Subcutaneous adipose tissue (tissue), 4 donors: Measurements from ENCODE around the gene KRTAP5-7. TPM values are rescaled to one million over a fixed set of nuclear protein-coding genes. Genes with fewer than 3 reads are reported as not detected.

Experiments used
- CTCF ChIP-seq: fragments of 450-650 bp; IDR thresholded peaks from one replicate; pipeline ENCODE4 v1.5.1; 2016; ENCODE audit warnings: low read depth, mild to moderate bottlenecking, control low read depth, antibody characterized with exemption, moderate library complexity
- total RNA-seq, 4 donors: library from RNA; depleted of rRNA; stranded (reverse); fragments of >200 nt; gene quantifications; one replicate each; pipeline ENCODE4 v1.1.0, GENCODE V29; 2016

Gene KRTAP5-7
- total RNA-seq, 4 donors from 2014 or later, result 0.49 to 0.57 TPM; not detected in 2

DNA sequence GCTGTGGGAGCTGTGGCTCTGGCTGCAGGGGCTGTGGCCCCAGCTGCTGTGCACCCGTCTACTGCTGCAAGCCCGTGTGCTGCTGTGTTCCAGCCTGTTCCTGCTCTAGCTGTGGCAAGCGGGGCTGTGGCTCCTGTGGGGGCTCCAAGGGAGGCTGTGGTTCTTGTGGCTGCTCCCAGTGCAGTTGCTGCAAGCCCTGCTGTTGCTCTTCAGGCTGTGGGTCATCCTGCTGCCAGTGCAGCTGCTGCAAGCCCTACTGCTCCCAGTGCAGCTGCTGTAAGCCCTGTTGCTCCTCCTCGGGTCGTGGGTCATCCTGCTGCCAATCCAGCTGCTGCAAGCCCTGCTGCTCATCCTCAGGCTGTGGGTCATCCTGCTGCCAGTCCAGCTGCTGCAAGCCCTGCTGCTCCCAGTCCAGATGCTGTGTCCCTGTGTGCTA, 21.7 kb downstream of the KRTAP5-7 start:
- no peak for TF ChIP-seq CTCF

DNA sequence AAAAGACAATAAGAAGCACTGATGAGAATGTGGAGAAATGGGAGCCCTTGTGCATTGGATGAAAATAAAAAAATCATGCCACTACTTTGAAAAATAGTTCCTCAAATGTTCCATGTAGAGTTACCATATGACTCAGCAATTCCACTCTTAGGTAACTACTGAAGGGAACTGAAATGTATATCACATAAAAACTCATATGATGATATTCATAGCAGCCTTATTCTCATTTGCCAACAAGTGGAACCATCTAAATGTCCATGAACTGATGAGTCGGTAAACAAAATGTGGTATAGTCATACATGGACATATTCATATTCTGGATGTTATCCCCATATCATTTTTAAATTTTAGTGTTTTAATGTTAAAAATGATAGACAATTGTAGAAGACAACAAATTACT, 24.6 kb downstream of the KRTAP5-7 start:
- no peak for TF ChIP-seq CTCF

DNA sequence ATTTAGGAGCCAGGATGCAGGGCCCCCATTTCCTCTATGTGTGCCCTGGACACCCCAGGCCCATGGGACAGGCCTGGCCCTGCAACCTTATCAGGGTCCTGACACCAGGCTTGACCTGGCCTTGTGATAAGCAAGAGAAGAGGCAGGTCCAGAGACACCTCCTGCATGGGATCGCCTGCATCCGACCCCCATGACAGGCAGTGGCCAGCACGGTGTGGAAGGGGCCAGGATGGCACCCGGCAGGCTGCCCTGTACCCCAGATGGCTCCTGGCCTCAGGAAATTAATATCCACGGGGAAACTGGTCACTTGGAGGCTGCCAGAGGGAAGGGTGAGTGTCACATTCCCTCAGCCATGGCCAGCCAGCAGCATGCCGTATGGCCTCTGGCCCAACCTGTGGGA, 27.9 kb downstream of the KRTAP5-7 start:
- TF ChIP-seq CTCF, result no peak

DNA sequence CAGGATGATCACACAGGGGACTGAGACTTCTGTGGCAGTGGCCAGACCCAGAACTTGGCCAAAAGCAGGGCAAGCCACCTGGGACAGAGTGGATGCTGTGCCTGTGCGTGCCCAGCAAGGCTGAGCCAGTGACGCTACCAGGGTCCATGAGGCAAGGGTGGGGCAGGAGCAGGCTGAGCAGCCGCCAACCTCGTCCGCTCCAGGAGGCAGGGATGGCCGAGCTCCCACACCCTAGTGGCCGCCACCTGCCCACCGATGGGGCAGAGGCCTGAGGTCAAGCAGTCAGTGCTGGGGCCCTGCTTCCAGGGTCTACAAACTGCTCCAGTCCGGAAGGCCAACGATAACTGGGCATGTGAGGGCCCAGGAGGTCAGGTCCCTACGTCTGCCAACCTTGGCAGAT, 28.4 kb downstream of the KRTAP5-7 start:
- TF ChIP-seq CTCF, result no peak

DNA sequence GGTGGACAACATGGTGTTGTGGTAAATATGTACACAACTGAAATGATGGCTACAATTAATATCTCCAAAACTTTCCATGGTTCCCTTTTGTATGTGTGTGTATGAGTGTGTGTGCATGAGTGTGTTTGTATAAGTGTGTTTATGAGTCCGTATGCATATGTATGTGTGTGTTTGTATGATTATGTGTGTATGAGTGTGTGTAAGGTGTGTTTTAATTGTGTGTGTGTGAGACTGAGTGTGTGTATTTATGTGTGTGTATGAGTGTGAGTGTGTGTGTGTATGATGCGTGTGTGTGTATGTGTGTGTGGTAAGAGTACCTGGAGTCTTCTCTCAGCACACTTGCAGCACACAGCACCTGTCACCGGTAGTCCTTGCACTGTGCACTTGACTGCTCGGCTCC, 29.0 kb downstream of the KRTAP5-7 start:
- TF ChIP-seq CTCF, result no peak

DNA sequence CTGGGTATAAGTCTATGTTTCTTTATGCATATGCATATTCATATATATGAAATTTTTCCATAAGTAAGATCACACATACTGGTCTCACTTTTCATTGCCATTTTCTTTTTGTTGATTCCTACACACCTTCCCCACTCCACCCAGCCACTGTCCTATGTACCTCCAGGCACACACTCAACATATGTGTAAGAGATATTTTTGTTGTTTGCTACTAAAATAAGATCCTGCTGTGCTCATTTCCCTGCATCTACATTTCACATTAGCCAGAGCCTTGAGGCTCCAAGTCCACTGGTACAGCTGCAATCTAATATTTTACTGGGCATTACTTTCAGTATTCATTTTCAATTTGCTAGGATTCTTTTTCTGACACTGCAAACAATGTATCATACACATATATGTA, 30.2 kb downstream of the KRTAP5-7 start:
- no peak for TF ChIP-seq CTCF

GRCh38 chr11:71558996-71559395, 31.9 kb downstream of the KRTAP5-7 start:
- no peak for TF ChIP-seq CTCF
